SK-N-MC (cell line): ENCODE data around the gene CENPO.

Experiments used
- DNase-seq: peaks from one replicate; pipeline ENCODE4 v3.0.0-alpha.2; 2011; ENCODE audit warnings: low read depth, low spot score
- H3K27ac ChIP-seq: fragments of 200-600 bp; sonication (generic); 2 replicates; pipeline ENCODE4 v1.5.1; 2016; ENCODE audit warnings: mixed run types
- H3K36me3 ChIP-seq: fragments of 200-600 bp; sonication (generic); 2 replicates; pipeline ENCODE4 v1.6.1; 2017; ENCODE audit warnings: antibody characterized with exemption, low read length, mixed read lengths; ENCODE audit not compliant: insufficient read depth
- H3K4me3 ChIP-seq: fragments of 200-600 bp; sonication (generic); 2 replicates; pipeline ENCODE4 v1.5.1; 2016
- H3K9ac ChIP-seq: fragments of 200-600 bp; sonication (generic); 2 replicates; pipeline ENCODE4 v1.8.0; 2017; ENCODE audit warnings: mixed run types, mixed read lengths; ENCODE audit not compliant: insufficient read length
- H3K9me3 ChIP-seq: fragments of 200-600 bp; sonication (generic); 2 replicates; pipeline ENCODE4 v1.6.1; 2017; ENCODE audit warnings: low read depth, mild to moderate bottlenecking, antibody characterized with exemption, low read length, moderate library complexity, mixed read lengths
- EZH2 ChIP-seq: fragments of 200-600 bp; sonication (generic); IDR thresholded peaks from one replicate; pipeline ENCODE4 v1.6.1; 2017; ENCODE audit warnings: antibody characterized with exemption
- FOXP2 ChIP-seq: optimal IDR thresholded peaks from 2 replicates; pipeline ENCODE3; 2011; ENCODE audit warnings: mild to moderate bottlenecking, moderate library complexity; ENCODE audit not compliant: insufficient read depth; ENCODE audit errors: extremely low read length, control extremely low read depth
- POLR2AphosphoS5 ChIP-seq: IDR thresholded peaks from 2 replicates; pipeline ENCODE4 v1.6.1; 2012; ENCODE audit warnings: mild to moderate bottlenecking, low read depth, low read length, borderline replicate concordance

The CENPO gene

DNA sequence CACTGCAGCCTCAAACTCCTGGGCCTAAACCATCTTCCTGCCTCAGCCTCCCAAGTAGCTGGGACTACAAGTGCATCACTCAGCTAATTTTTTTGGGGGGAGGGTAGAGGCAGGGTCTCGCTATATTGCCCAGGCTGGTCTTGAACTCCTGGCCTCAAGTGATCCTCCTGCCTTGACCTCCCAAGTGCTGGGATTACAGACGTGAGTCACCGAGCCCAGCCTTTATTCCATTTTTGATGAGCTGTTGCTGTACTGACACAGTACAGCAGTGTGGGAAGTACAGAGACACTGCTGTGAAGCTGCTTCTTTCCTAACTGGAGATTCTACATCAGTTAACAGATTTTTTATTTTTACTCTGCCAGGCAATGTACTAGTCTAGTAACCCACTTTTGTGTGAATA is 18.9 kb upstream of the CENPO start:
- Histone ChIP-seq H3K36me3 (no peaks in the 10 kb centered on the region; the same call in 1 of the 2 replicates), H3K4me3 (no peak overlapping the region), H3K9ac (no peak overlapping the region), H3K27ac (no peak overlapping the region), H3K9me3 (no peaks in the 10 kb centered on the region)
- TF ChIP-seq EZH2 = no peak
- no peak for TF ChIP-seq FOXP2
- TF ChIP-seq POLR2AphosphoS5 = no peak
- DNase-seq = no peak

DNA sequence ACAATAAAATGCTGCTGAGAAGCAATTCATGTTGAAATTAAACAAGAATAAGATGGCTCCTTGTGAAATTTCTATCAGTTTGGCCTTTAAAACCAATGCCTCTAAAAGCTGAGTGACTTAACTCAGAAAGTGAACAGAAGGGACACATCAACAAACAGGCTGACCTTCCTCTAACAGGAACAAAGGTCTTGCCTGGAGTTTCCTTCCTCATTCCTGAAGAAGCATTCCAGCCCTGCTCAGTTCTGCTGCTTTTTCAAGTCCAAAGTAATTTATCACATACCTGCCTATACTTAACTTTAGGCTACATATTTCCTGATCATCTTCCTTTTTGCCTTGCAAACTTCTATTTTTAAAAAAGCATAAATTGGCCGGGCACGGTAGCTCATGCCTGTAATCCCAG is 14.1 kb upstream of the CENPO start:
- DNase-seq = no peak
- no peaks in the 10 kb centered on the region for H3K9me3 ChIP-seq
- no peak overlapping the region for H3K9ac ChIP-seq
- TF ChIP-seq EZH2 (no peak), FOXP2 (no peak), POLR2AphosphoS5 (no peak)
- H3K27ac ChIP-seq = no peak overlapping the region
- H3K4me3 ChIP-seq = no peak overlapping the region
- no peaks in the 10 kb centered on the region for H3K36me3 ChIP-seq

GRCh38 chr2:24783641-24784040 is 9.6 kb upstream of the CENPO start:
- TF ChIP-seq EZH2 = no peak
- TF ChIP-seq POLR2AphosphoS5 = no peak
- H3K9me3 ChIP-seq = no peaks in the 10 kb centered on the region
- no peak overlapping the region for H3K4me3 ChIP-seq
- H3K9ac ChIP-seq = no peak overlapping the region
- no peak overlapping the region for H3K27ac ChIP-seq
- no peak for DNase-seq
- H3K36me3 ChIP-seq = no peaks in the 10 kb centered on the region

DNA sequence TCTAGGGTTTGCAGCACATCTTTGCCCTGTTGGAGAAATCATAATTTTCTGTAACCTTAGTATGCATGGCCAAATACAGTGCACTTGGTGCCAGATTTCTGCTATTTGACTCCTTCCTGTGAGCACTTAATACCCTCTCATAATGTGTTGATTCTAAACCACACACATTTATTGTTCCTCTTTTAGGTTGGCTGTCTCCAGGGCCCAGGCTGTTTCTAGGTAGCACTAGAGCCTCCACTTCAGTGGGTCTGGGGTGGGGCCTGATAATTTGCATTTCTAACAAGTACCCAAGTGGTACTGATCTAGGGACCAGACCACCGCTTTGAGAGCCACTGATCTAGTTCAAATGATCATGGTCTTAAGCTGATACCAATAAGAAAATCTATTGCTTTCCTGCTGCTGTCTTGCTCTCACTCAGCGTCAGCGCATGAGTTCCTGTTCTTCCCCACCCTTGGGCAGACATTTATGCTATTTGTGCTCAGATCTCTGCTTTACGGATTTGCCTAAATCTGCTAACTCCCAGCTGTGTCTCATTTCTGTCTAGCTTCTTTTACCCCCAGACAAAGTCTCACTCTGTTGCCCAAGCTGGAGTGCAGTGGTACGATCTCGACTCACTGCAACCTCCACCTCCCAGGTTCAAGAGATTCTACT is 7.4 kb upstream of the CENPO start:
- TF ChIP-seq EZH2 (no peak), POLR2AphosphoS5 (no peak), FOXP2 (no peak)
- DNase-seq = no peak
- H3K9me3 ChIP-seq = no peaks in the 10 kb centered on the region
- H3K27ac ChIP-seq = peak overlapping the region; percentile 42; the same call in 1 of the 2 replicates
- H3K9ac ChIP-seq = no peak overlapping the region
- no peak overlapping the region for H3K4me3 ChIP-seq
- no peaks in the 10 kb centered on the region for H3K36me3 ChIP-seq

DNA sequence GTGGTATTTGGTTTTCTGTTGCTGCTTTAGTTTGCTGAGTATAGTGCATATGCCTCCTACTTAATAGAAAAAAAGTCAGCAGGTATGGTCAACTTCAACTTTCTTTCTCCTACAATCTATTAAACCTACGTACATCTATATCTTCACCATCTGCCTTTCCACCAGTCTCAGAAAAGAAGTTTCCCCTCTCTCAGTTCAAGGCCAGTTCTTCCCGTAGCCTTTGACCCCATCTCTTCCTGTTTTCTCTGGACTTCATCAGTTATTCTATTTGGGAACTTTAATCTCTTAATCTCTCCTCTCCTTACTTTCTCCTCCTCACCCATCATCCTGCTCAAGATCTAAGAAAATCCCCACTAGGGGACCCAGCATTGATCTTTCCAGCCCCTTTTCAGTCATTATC is 5.7 kb upstream of the CENPO start:
- H3K4me3 ChIP-seq = no peak overlapping the region
- TF ChIP-seq POLR2AphosphoS5 = no peak
- TF ChIP-seq EZH2 = no peak
- TF ChIP-seq FOXP2 = no peak
- H3K9me3 ChIP-seq = no peaks in the 10 kb centered on the region
- H3K27ac ChIP-seq = no peak overlapping the region
- no peak for DNase-seq
- H3K36me3 ChIP-seq = no peaks in the 10 kb centered on the region
- no peak overlapping the region for H3K9ac ChIP-seq

DNA sequence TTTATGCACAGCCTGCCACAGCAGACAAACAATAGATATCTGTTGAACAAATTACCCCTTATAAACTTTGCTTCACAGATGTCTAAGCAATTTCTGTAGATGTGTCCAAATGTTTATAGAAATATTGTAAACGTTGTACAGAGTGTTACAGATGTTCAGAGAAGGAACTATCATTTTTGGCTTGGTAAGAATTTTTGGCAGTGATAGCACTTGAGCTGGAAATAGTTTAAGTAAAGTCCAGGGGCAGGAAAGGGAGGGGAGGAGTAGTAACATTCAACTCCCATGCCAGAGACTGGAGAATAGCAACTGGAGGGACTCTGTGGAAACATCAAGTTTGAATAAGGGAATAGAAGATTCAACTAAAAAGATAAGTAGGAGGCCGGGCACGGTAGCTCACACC is 4.4 kb upstream of the CENPO start:
- H3K36me3 ChIP-seq = no peaks in the 10 kb centered on the region
- no peak for DNase-seq
- TF ChIP-seq EZH2 = no peak
- TF ChIP-seq POLR2AphosphoS5 = no peak
- no peak for TF ChIP-seq FOXP2
- no peak overlapping the region for H3K27ac ChIP-seq
- H3K9me3 ChIP-seq = no peaks in the 10 kb centered on the region
- H3K4me3 ChIP-seq = no peak overlapping the region
- H3K9ac ChIP-seq = no peak overlapping the region

- H3K9ac ChIP-seq = no peak overlapping the region
- 0 out of 2 replicates have a peak overlapping the region, but pooled peaks have one; percentile 35 for H3K27ac ChIP-seq
- no peaks in the 10 kb centered on the region for H3K9me3 ChIP-seq
- H3K36me3 ChIP-seq = peaks cover 16% of the 10 kb centered on the region
- TF ChIP-seq POLR2AphosphoS5 = no peak
- TF ChIP-seq EZH2 = no peak
- TF ChIP-seq FOXP2 = no peak
- no peak overlapping the region for H3K4me3 ChIP-seq
- DNase-seq = no peak
These were observed 1.8 kb upstream of the CENPO start for GRCh38 chr2:24791452-24791851.

DNA sequence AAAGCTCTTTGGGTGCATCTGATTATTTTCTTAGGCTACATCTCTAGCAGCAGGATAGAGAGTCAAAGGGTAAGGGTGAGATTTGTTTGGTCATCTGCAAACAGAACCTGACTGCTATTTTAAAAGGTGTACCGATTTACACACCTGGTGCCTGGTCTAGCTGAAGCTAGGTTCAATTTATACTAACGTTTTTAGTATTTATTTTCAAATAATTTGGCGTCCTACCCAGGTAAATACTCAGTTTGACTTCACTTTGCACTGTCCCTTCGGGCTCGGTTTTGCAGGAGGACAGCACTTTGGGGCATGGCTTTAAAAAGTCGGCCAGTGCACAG is 717 bp upstream of the CENPO start:
- Histone ChIP-seq H3K4me3 (peak overlapping the region; percentile 83), H3K27ac (peak overlapping the region; percentile 93; the same call in 1 of the 2 replicates), H3K9ac (peak overlapping the region; percentile 91), H3K36me3 (peaks cover 26% of the 10 kb centered on the region), H3K9me3 (no peaks in the 10 kb centered on the region)
- no peak for TF ChIP-seq FOXP2
- no peak for DNase-seq

DNA sequence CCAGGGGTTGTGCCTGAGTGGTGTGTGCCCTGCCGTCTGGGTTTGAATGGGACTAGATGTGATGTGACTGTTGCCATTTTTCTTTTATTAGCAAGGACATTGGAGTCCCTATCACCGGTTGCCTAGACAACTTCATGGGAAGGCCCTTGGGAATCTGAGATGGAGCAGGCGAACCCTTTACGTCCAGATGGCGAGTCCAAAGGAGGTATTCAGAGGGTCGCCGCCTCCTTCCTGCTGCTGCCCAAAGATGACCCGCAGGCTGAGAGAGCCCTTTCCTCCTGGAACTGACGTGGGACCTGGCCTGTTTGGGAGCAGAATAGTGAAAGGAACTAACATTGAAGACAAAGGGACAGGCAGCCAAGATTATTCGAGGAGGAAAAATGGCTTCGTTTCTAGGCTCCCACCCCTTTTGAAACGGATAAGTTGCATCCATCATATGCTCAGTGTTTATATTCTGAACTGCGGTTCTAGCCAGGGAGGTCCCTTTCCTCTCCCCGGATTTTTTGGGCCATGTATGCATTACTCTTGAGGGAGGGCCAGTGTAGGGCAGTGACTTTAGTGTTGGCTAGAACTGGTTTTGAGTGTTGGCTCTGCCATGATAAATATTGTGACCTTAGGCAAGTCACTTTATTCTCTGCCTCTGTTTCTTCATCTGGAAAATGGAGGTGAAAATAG is 673 bp downstream of the CENPO start:
- H3K9ac ChIP-seq = peak overlapping the region; percentile 91
- peak overlapping the region; percentile 93 for H3K27ac ChIP-seq
- DNase-seq = no peak
- no peaks in the 10 kb centered on the region for H3K9me3 ChIP-seq
- no peak for TF ChIP-seq FOXP2
- no peak for TF ChIP-seq EZH2
- TF ChIP-seq POLR2AphosphoS5 = no peak
- H3K36me3 ChIP-seq = peaks cover 34% of the 10 kb centered on the region
- peak overlapping the region; percentile 83 for H3K4me3 ChIP-seq
